ENCODE measurements around the gene TOMM34. TPM values are rescaled to one million over a fixed set of nuclear protein-coding genes. Genes with fewer than 3 reads are reported as not detected.
A peak's percentile ranks its signal among the peaks of the same experiment; 100 is the strongest.

Gene TOMM34
- total RNA-seq, 2 experiments from 2014 or later = 60.5 to 62.4 TPM

DNA sequence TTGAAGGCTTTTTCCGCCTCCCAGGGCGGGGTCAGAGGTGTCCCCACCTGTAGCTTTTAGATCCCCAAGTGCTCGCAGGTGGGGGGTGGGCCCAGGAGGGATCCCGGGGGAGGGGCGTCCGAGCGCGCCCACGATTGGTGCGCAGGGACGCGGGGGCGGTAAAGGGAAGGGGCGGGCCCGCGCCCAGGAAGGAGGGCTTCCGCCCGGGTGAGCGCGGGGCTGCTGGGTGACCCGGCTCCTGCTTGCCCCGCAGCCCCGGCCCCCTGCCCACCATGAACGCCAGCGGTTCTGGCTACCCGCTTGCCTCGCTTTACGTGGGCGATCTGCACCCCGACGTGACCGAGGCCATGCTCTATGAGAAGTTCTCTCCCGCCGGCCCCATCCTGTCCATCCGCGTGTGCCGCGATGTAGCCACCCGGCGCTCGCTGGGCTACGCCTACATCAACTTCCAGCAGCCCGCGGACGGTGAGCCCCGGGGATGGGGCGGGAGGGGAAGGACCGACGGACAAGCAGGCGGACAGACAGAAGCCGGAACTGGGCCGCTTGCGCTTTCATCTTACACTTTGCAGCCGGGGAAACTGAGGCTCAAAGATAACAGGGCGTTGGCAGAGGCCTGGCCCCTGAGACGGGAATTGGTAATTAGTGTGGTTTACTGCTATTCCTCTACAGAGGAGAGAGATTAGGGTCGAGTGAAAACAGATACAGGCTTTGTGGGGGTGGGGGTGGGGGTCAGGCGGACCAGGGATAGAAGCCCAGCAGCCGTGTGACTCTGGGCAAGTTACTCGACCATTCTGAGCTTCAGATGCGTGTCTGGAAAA lies 50.1 kb downstream of the TOMM34 start, which contains the start of gene PABPC1L:
Gene PABPC1L (plus strand): TSS at position 189 of the 818 bp plus-strand sequence. CDS start 84 bp downstream, at position 273.
- intact Hi-C loops (cut with micrococcal nuclease) = no loop called here
- no peaks in the 10 kb centered on the region for H3K9me3 Mint-ChIP-seq
- peak; percentile 83 for DNase-seq
- TF ChIP-seq, protein P1, sequence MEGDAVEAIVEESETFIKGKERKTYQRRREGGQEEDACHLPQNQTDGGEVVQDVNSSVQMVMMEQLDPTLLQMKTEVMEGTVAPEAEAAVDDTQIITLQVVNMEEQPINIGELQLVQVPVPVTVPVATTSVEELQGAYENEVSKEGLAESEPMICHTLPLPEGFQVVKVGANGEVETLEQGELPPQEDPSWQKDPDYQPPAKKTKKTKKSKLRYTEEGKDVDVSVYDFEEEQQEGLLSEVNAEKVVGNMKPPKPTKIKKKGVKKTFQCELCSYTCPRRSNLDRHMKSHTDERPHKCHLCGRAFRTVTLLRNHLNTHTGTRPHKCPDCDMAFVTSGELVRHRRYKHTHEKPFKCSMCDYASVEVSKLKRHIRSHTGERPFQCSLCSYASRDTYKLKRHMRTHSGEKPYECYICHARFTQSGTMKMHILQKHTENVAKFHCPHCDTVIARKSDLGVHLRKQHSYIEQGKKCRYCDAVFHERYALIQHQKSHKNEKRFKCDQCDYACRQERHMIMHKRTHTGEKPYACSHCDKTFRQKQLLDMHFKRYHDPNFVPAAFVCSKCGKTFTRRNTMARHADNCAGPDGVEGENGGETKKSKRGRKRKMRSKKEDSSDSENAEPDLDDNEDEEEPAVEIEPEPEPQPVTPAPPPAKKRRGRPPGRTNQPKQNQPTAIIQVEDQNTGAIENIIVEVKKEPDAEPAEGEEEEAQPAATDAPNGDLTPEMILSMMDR (IDR thresholded peaks at IDR 0.05) = no peak
- POLR2A ChIA-PET = interaction anchor here (0.6 to 2.5 kb wide), 19 partner anchors 8 to 186 kb away, joined by 3 to 9 read pairs (median 4); partner anchors contain the start of genes TOMM34 and YWHAB
- H3K36me3 Mint-ChIP-seq (ENCODE audit: low read depth) = peaks cover 53% of the 10 kb centered on the region
- CTCF ChIA-PET = interaction anchor here (0.8 to 4.1 kb wide), 7 partner anchors 19 to 186 kb away, joined by 3 to 14 read pairs (median 5); no protein-coding TSS in a partner anchor
- peak within 1 kb of the TSS; percentile 85 for H3K4me3 Mint-ChIP-seq
- H3K4me1 Mint-ChIP-seq (ENCODE audit: low read depth) = peaks cover 36% of the 10 kb centered on the region
- H3K27me3 Mint-ChIP-seq = no peaks in the 10 kb centered on the region
- peak; percentile 96 for ATAC-seq
- H3K27ac Mint-ChIP-seq = peak within 1 kb of the TSS; percentile 72

DNA sequence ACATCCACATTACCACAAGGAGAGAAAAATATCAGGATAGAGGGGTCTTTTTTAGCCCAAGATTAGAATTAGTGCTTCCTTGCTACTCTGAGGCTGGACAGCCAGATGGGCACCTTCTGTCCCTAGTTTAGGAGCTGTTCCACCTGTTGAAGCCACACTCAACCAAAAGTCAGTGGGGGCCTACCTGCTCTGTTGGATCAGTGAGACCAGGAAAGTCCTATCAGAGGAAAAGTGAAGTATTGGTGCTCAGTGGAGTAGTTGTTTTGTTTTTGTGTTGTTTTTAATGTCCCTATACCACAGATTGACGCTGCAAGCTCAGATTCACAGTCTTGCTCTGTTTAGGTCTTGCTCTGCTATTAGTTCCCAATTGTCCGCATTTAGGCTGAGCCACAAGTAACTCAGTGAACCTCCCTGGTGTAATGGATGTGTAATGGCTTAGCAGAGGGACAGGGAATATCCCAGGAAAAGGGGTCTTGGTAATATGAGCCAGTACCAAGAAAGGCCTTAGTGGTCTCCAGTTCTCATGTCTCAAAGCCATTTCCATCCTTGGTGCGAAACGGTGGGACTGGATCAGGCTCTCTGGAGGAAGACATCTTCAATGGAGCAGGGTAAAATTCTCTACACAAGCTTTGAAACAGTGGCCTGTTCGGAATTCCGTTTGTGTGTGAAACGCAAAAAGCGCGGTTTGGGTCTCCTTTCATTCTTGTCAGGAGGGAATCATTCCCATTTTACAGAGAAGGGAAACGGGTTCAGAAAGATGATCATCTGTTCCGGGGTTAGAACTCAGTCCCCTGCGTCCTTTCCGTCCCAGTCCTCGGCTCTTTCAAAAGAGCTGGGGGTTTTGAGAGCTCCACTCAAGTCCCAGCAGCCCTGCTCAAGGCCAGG lies 51.0 kb downstream of the TOMM34 start:
- Mint-ChIP-seq H3K4me3 (peak overlapping the region; percentile 85), H3K27me3 (no peaks in the 10 kb centered on the region), H3K27ac (peak overlapping the region; percentile 72), H3K4me1 (ENCODE audit: low read depth) (peaks cover 28% of the 10 kb centered on the region), H3K36me3 (ENCODE audit: low read depth) (peaks cover 53% of the 10 kb centered on the region), H3K9me3 (no peaks in the 10 kb centered on the region)
- DNase-seq = no peak
- TF ChIP-seq, protein P1 (IDR thresholded peaks at IDR 0.05) = no peak
- POLR2A ChIA-PET = interaction anchor here (0.6 to 2.5 kb wide), 20 partner anchors 7 to 187 kb away, joined by 3 to 9 read pairs (median 4); partner anchors contain the start of genes TOMM34 and YWHAB
- no peak for ATAC-seq
- CTCF ChIA-PET = interaction anchor here (0.7 to 4.1 kb wide), 5 partner anchors 16 to 224 kb away, joined by 3 to 14 read pairs (median 3); no protein-coding TSS in a partner anchor
- intact Hi-C loops (cut with micrococcal nuclease) = no loop called here

DNA sequence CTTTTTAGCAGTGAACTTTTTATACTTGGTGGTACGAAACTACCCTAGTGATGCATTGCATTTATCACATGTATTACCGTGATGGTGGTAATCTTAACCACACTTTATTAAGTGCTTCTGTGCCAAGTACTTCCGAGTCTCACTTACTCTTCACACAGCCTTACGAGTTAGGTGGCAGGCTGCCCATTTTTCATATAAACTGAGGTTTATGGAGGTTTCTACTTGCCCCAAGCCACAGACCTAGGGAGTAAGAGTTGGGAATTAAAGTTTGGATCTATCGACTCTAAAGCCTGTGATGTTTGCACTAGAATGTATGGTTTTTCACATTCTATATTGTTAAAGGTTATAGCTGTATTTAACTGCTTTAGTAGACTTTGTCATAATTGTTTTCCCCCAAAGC lies 55.8 kb downstream of the TOMM34 start:
- peak overlapping the region; percentile 59 for H3K27ac Mint-ChIP-seq
- H3K9me3 Mint-ChIP-seq = no peaks in the 10 kb centered on the region
- H3K36me3 Mint-ChIP-seq (ENCODE audit: low read depth) = peaks cover 57% of the 10 kb centered on the region
- no peaks in the 10 kb centered on the region for H3K27me3 Mint-ChIP-seq
- ATAC-seq = no peak
- DNase-seq = no peak
- peaks cover 31% of the 10 kb centered on the region for H3K4me1 Mint-ChIP-seq (ENCODE audit: low read depth)
- no peak overlapping the region for H3K4me3 Mint-ChIP-seq
- CTCF ChIA-PET = interaction anchor here (0.6 to 1.7 kb wide), 2 partner anchors 25 to 191 kb away, joined by 3 to 4 read pairs; no protein-coding TSS in a partner anchor
- POLR2A ChIA-PET = interaction anchor here (0.6 kb wide), 1 partner anchor 272 kb away, joined by 3 read pairs; no protein-coding TSS in a partner anchor
- TF ChIP-seq, protein P1 (IDR thresholded peaks at IDR 0.05) = no peak
- intact Hi-C loops (cut with micrococcal nuclease) = no loop called here

DNA sequence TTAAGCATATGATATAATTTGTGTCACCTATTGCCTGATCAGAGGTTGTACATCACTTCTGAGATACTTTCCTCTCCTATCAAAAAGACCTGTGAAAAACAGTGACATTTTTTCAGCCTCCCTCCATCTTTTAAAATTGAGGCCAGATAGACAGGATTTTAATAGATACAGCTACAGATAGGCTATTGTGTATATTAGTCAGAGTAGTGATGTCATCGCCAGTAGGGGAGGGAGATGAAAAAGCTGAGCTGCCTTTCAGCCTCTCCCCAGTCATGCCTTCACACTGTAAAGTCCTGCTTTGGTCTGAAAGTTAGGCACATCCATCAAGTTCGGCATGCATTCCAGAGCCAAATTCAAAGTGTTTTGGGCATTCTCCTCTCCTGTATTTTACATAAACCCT lies 58.2 kb downstream of the TOMM34 start:
- TF ChIP-seq, protein P1 (IDR thresholded peaks at IDR 0.05) = no peak
- Mint-ChIP-seq H3K27me3 (no peaks in the 10 kb centered on the region), H3K4me3 (no peak overlapping the region), H3K4me1 (ENCODE audit: low read depth) (peaks cover 44% of the 10 kb centered on the region), H3K36me3 (ENCODE audit: low read depth) (peaks cover 67% of the 10 kb centered on the region), H3K9me3 (no peaks in the 10 kb centered on the region), H3K27ac (peak overlapping the region; percentile 16)
- ChIA-PET CTCF (interaction anchor here (1.6 to 2.0 kb wide), 2 partner anchors 11 to 14 kb away, joined by 3 to 9 read pairs; no protein-coding TSS in a partner anchor), POLR2A (interaction anchor here (1.0 kb wide), 4 partner anchors 8 to 84 kb away, joined by 3 to 5 read pairs (median 3); no protein-coding TSS in a partner anchor)
- intact Hi-C loops (cut with micrococcal nuclease) = no loop called here
- DNase-seq = no peak
- peak; percentile 44 for ATAC-seq
